NB4 (cell line): Measurements from ENCODE around the gene FLG2.
"Not testable (repeated sequence)": the region's sequence is repeated elsewhere in the genome, so short reads cannot be mapped to it uniquely, and the experiment has no call there.

Source experiments
- MAX ChIP-seq: IDR thresholded peaks from 2 replicates; pipeline ENCODE4 v1.6.1; 2011; ENCODE audit warnings: low read depth, low read length
- POLR2A ChIP-seq: IDR thresholded peaks from 2 replicates; pipeline ENCODE4 v1.6.1; 2011; ENCODE audit warnings: mild to moderate bottlenecking; ENCODE audit not compliant: insufficient read length; ENCODE audit errors: extremely low read depth
- TF ChIP-seq, protein P1 (sequence below): IDR thresholded peaks from one replicate; pipeline ENCODE4 v1.5.1; 2012; ENCODE audit warnings: low read depth, low read length

- not testable (repeated sequence) for TF ChIP-seq POLR2A, MAX
- TF ChIP-seq, protein P1, sequence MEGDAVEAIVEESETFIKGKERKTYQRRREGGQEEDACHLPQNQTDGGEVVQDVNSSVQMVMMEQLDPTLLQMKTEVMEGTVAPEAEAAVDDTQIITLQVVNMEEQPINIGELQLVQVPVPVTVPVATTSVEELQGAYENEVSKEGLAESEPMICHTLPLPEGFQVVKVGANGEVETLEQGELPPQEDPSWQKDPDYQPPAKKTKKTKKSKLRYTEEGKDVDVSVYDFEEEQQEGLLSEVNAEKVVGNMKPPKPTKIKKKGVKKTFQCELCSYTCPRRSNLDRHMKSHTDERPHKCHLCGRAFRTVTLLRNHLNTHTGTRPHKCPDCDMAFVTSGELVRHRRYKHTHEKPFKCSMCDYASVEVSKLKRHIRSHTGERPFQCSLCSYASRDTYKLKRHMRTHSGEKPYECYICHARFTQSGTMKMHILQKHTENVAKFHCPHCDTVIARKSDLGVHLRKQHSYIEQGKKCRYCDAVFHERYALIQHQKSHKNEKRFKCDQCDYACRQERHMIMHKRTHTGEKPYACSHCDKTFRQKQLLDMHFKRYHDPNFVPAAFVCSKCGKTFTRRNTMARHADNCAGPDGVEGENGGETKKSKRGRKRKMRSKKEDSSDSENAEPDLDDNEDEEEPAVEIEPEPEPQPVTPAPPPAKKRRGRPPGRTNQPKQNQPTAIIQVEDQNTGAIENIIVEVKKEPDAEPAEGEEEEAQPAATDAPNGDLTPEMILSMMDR, result not testable (repeated sequence)
Measured at GRCh38 chr1:152312169-152312568, 47.6 kb downstream of the FLG2 start.
